Heart left ventricle (tissue), 16 donors: ENCODE measurements around the gene SPATA22. TPM values are rescaled to one million over a fixed set of nuclear protein-coding genes. Genes with fewer than 3 reads are reported as not detected.

Experiments
- ATAC-seq, 4 donors: fragments of 200-7000 bp; cut with Tn5 transposase; one replicate each; pipeline ENCODE4 v1.9.1; 2020 to 2022; ENCODE audit warnings: moderate library complexity in 4 of 4, mild to moderate bottlenecking in 3 of 4, moderate number of reproducible peaks in 1 of 4
- DNase-seq, 5 donors: peaks; one replicate each; pipeline ENCODE4 v3.0.0-alpha.2; 2020
- H3K27ac ChIP-seq, 12 donors: fragments of 200-600 bp; sonication (generic) in 4 of 12; one replicate each; pipeline versions ENCODE4 v1.5.0 to v1.8.0; 2016 to 2022; ENCODE audit warnings: mild to moderate bottlenecking in 2 of 12
- H3K27me3 ChIP-seq, 9 donors: fragments of 200-600 bp; sonication (generic) in 2 of 9; one replicate each; pipeline versions ENCODE4 v1.5.1 to v1.8.0; 2016 to 2022; ENCODE audit warnings: mild to moderate bottlenecking in 3 of 9
- H3K36me3 ChIP-seq, 9 donors: fragments of 200-600 bp; sonication (generic) in 2 of 9; one replicate each; pipeline versions ENCODE4 v1.5.0 to v1.8.0; 2018 to 2022; ENCODE audit warnings: mild to moderate bottlenecking in 2 of 9
- H3K4me1 ChIP-seq, 12 donors: fragments of 200-600 bp; sonication (generic) in 4 of 12; one replicate each; pipeline versions ENCODE4 v1.5.0 to v1.8.0; 2016 to 2022; ENCODE audit warnings: mild to moderate bottlenecking in 3 of 12
- H3K4me3 ChIP-seq, 12 donors: fragments of 200-600 bp; sonication (generic) in 4 of 12; one replicate each; pipeline versions ENCODE4 v1.5.0 to v1.8.0; 2017 to 2022; ENCODE audit warnings: mild to moderate bottlenecking in 9 of 12, moderate library complexity in 4 of 12
- H3K9me3 ChIP-seq, 12 donors: fragments of 200-600 bp; sonication (generic) in 4 of 12; one replicate each; pipeline versions ENCODE4 v1.5.0 to v1.8.0; 2016 to 2022; ENCODE audit warnings: mild to moderate bottlenecking in 1 of 12
- CTCF ChIP-seq, 12 donors: fragments of 200-600 bp; sonication (generic) in 4 of 12; IDR thresholded peaks; one replicate each; pipeline versions ENCODE4 v1.5.0 to v1.8.0; 2018 to 2022; ENCODE audit warnings: antibody characterized with exemption in 12 of 12, mild to moderate bottlenecking in 5 of 12
- POLR2A ChIP-seq, 2 donors: fragments of 450-650 bp; IDR thresholded peaks; one replicate each; pipeline ENCODE4 v1.6.1; 2017; ENCODE audit warnings: antibody characterized with exemption in 2 of 2, mild to moderate bottlenecking in 2 of 2, moderate library complexity in 2 of 2
- WGBS, 4 donors: extraction: QIAGEN DNeasy Blood & Tissue Kit in 2 of 4; methylation state at CpG; one replicate each; pipeline versions ENCODE4 v1.1.5 to v1.1.7; 2013 to 2018; 5-methylcytosine and 5-hydroxymethylcytosine counted together
- intact Hi-C, 10 donors: fragments of 100-400 bp; cut with DNase I; formaldehyde crosslinking; loops; one replicate each; pipeline versions ENCODE4 v1.11.1 to v1.14.2; 2022
- polyA plus RNA-seq, 2 donors: library from polyadenylated mRNA; stranded (reverse); fragments of 200-250 nt; gene quantifications; one replicate each; pipeline ENCODE4 v1.2.3, GENCODE V29; 2013
- total RNA-seq, 9 donors: library from RNA; depleted of rRNA in 2 of 9; stranded (reverse); fragments of >200 nt in 2 of 9; fragmentation: NEBNext Ultra II Directional in 3 of 9; extraction: Animal tissue kit (Norgen Biotek cat#: 25700) in 3 of 9; gene quantifications; one replicate each; pipeline versions ENCODE4 v1.1.0 to v1.2.4, GENCODE V29; 2016 to 2023
- donor health status: ischemic (EF 13 %, LVEDD 7.1; RV severe dilation, severe dysfunction).
- donor health status: healthy with polysubstance abuse.
- donor health status: DM: no; HTN: yes; CAD: no.
- donor health status: DM: no; HTN: no; CAD: no.
- donor health status: ischemic (EF 25% LVEDD 6.9; RV normal size, moderate dysfunction).
- donor health status: ischemic (EF 25% LVEDD 5.7; RV mildly dilated, moderate dysfunction).
- donor health status: healthy.
- donor health status: DM: yes; HTN: yes; CAD: no.
- donor health status: ischemic (EF 35%, LVEDD 5.7; RV mildly dilated, moderate dysfunction).
- donor health status: nonischemic (EF 11% LVEDD 7.7; RV severe dilation, severe dysfunction).
- donor health status: DM: yes; HTN: yes; CAD: no.
- donor health status: PGD.
- donor health status: ischemic (EF 29% LVEDD 5.4; RV normal size, mild dysfunction).
- donor health status: nonischemic (EF 23%, LVEDD 6.1; RV moderate dilation, normal function).

SPATA22 gene
- total and polyA plus RNA-seq, 11 donors, result 0.16 to 0.72 (median 0.35) TPM; not detected in 5

- 76 to 79% (median 77%) methylated on average over 8 of the region's 8 CpGs for WGBS, 4 donors
- Histone ChIP-seq H3K27me3 (peaks cover 0 to 6% (median 0%) of the 10 kb centered on the region in 9 donors), H3K4me3 (no peak overlapping the region), H3K9me3 (no peaks in the 10 kb centered on the region), H3K27ac (no peak overlapping the region), H3K36me3 (peaks cover 0 to 17% (median 0%) of the 10 kb centered on the region in 9 donors), H3K4me1 (no peaks in the 10 kb centered on the region)
- no peak for ATAC-seq
- no peak for DNase-seq
- TF ChIP-seq POLR2A (IDR thresholded peaks at IDR 0.05) (no peak), CTCF (IDR thresholded peaks at IDR 0.05) (no peak)
- intact Hi-C loops, result no loop called here
Measured at GRCh38 chr17:3485481-3486068, 14.0 kb upstream of the SPATA22 start.

DNA sequence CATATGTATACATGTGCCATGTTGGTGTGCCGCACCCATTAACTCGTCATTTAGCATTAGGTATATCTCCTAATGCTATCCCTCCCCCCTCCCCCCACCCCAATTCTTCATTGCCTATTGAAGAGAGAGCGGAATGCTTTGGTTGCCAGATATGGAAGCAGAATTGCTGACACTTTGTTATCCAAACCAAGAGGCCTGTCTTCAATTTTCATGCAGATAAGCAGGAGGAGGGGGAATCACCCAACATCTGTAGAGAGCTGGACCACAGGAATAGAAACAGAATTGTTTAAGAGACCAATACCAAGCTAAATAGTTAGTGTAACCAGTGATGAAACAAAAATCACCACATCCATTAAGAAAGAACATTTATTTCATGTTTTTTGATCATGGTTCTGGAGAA, 11.2 kb upstream of the SPATA22 start:
- TF ChIP-seq POLR2A (IDR thresholded peaks at IDR 0.05) (no peak), CTCF (IDR thresholded peaks at IDR 0.05) (no peak)
- Histone ChIP-seq H3K4me1 (no peaks in the 10 kb centered on the region), H3K9me3 (no peaks in the 10 kb centered on the region), H3K36me3 (no peaks in the 10 kb centered on the region), H3K27ac (no peak overlapping the region), H3K4me3 (no peak overlapping the region), H3K27me3 (no peaks in the 10 kb centered on the region)
- intact Hi-C loops, result no loop called here
- DNase-seq, result no peak
- WGBS, 4 donors, result 63 to 74% (median 64%) methylated on average over 3 of the region's 3 CpGs
- ATAC-seq, result no peak

- Histone ChIP-seq H3K36me3 (no peaks in the 10 kb centered on the region), H3K9me3 (no peaks in the 10 kb centered on the region), H3K27me3 (no peaks in the 10 kb centered on the region), H3K4me1 (peaks cover 0 to 4% (median 0%) of the 10 kb centered on the region in 12 donors), H3K4me3 (no peak overlapping the region), H3K27ac (no peak overlapping the region)
- no peak for DNase-seq
- ATAC-seq, result no peak
- intact Hi-C loops, result no loop called here
- no peak for TF ChIP-seq CTCF (IDR thresholded peaks at IDR 0.05)
- WGBS, 4 donors, result 86 to 96% (median 92%) methylated on average over 3 of the region's 3 CpGs
Measured at GRCh38 chr17:3479988-3480387, 8.4 kb upstream of the SPATA22 start.

DNA sequence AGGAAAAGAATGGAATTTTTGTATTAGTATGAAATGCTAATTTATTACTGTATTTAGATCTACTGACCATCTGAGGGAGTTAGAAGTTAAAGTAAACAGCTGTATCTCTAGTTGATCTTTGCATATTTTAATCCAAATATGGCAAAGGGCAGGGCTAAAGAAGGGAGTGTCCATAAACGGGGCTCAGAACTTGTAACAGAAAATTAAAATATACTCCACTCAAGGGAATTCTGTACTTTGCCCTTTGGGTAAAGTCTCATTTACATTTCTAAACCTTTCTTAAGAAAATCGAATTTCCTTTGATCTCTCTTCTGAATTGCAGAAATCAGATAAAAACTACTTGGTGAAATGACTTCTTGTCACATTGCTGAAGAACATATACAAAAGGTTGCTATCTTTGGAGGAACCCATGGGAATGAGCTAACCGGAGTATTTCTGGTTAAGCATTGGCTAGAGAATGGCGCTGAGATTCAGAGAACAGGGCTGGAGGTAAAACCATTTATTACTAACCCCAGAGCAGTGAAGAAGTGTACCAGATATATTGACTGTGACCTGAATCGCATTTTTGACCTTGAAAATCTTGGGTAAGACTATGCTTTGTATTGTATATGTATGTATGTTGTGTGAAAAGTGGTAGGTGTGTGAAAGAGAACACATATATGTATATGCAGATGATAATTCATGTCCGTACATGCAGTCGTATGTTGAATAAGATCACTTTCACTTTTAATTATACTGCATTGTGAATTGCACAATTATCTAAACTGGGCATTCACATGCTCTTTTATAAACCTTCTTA, 4.4 kb upstream of the SPATA22 start, which contains the start of gene ASPA:
Gene ASPA (plus strand): TSS at position 186 of the 799 bp plus-strand sequence. CDS start 163 bp downstream, at position 349.
- H3K27me3 ChIP-seq, result no peaks in the 10 kb centered on the region
- H3K36me3 ChIP-seq, result no peaks in the 10 kb centered on the region
- no peaks in the 10 kb centered on the region for H3K9me3 ChIP-seq
- no peak for DNase-seq
- peak within 1 kb of the TSS in 10 of 12 donors; percentile 17 to 61 (median 43) for H3K4me3 ChIP-seq
- intact Hi-C loops, result no loop called here
- peak within 1 kb of the TSS in 4 of 12 donors; percentile 3 to 38 (median 19) for H3K27ac ChIP-seq
- ATAC-seq, result peak in 1 of 4 donors; percentile 65
- peaks cover 0 to 13% (median 0%) of the 10 kb centered on the region in 12 donors for H3K4me1 ChIP-seq
- TF ChIP-seq POLR2A (IDR thresholded peaks at IDR 0.05) (no peak), CTCF (IDR thresholded peaks at IDR 0.05) (peak in 1 of 12 donors; percentile 6)
- 51 to 70% (median 61%) methylated on average over 7 of the region's 7 CpGs for WGBS, 4 donors
